ENCODE measurements around the gene TPO.
"Not testable (repeated sequence)": the region's sequence is repeated elsewhere in the genome, so short reads cannot be mapped to it uniquely, and the experiment has no call there.

The TPO gene

DNA sequence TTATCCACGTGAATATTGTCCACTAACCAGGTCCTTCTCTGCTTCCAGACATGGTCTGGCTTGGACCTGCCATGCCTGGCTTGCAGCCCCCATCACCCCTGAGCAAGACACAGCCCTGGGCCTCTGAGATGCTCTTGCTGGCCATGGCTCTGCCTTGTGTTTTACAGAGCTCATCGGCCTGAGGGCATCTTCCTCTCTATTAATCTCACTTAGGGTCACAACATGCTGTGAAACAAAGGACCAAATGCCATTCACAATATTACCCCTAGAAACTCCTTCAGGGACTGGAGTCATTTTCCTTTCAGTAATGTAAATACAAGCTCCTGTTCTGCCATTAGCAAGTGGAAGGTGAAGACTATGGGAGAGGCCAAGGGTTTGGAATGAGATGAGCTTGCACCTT, 6.8 kb upstream of the TPO start:
- DNase-seq, result no peak

DNA sequence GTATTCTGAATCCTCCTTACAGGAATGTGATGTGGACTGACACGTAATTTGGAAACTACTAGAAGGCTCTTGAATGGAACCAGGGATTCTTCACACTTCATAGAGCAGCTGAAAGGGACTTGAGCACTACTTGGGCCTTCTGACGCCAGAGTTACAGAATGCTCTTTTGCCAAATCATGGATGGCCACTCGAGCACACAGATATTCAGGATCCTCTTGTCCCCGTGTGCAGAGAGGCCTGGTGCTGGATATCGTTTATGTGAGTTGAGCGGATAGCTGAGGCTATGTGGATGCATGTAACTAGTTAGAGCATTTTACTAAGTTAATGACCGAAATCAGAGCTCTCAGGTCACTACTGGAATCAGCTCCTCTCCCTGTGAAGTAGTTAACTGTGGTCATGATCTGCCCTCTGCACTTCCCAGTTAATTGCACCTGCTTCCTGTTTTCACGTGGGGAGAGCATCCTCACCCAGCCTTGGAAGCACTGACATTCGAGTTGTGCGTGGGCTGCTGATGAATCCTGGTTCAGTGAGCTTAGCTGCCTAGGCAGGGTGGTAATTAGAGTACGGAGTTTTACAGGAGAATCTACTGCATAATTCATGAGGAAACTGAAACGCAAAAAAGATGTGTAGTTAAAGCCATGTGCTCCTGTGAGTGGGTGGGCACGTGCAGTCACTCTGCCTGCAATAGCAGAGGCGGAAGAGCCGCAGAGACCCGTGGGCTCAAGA, 5.2 kb upstream of the TPO start:
- no peak for DNase-seq

DNA sequence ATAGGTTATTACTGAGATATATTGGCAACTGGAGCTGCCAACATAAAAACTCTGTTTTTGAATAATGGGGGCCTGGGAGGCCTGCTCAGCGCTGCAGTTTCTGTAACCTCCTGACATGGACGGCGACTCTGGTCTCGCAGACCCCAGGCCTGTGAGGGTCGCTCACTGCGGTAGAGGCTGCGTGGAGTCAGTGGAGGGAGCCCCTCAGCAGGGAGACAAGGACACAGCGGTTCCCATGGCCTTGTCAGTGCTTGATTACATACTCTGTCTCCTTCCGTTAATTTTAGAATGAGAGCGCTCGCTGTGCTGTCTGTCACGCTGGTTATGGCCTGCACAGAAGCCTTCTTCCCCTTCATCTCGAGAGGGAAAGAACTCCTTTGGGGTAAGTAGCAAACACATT, 858 bp downstream of the TPO start:
- DNase-seq, result no peak

DNA sequence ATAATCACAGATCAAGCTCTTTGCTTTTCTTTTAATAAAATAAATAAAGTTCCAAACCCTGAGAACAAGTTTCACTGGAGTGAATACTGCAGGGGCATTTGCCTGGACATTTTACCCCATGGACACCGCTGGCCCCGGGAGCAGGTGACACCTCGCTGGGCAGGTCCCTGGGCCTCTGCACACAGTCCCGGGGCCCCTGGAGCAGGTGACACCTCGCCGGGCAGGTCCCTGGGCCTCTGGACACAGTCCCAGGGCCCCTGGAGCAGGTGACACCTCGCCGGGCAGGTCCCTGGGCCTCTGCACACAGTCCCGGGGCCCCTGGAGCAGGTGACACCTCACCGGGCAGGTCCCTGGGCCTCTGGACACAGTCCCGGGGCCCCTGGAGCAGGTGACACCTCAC, 1.6 kb downstream of the TPO start:
- not testable (repeated sequence) for DNase-seq

DNA sequence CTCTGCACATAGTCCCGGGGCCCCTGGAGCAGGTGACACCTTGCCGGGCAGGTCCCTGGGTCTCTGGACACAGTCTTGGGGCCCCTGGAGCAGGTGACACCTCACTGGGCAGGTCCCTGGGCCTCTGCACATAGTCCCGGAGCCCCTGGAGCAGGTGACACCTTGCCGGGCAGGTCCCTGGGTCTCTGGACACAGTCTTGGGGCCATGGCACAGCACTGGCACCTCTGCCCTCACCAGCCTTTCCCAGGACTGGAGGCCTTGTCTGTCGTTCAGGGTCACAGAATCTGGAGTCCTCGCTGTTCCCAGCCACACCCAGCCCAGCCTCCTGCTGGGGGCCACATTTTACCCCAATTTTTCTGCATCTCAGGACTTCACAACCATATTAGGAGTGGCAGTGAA, 2.2 kb downstream of the TPO start:
- DNase-seq, result no peak

DNA sequence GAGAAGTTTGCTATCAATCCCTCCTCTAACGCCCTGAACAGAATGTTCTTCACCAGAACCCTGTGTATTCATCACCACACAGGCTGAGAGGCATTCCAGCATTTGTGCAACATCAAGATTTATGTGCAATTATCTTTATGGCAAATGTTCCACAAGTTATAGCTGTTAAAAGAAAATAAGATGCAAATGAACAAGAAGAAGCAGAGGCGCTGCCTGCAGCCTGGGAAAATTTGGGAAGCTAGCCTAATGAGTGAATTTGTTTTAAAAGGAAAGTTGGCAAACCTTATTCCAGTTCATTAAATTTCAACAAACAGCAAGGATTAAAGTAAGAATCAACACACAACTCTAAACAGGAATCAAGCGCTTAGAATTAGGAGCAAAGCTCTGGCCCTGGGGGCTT, 5.3 kb downstream of the TPO start:
- DNase-seq, result no peak

DNA sequence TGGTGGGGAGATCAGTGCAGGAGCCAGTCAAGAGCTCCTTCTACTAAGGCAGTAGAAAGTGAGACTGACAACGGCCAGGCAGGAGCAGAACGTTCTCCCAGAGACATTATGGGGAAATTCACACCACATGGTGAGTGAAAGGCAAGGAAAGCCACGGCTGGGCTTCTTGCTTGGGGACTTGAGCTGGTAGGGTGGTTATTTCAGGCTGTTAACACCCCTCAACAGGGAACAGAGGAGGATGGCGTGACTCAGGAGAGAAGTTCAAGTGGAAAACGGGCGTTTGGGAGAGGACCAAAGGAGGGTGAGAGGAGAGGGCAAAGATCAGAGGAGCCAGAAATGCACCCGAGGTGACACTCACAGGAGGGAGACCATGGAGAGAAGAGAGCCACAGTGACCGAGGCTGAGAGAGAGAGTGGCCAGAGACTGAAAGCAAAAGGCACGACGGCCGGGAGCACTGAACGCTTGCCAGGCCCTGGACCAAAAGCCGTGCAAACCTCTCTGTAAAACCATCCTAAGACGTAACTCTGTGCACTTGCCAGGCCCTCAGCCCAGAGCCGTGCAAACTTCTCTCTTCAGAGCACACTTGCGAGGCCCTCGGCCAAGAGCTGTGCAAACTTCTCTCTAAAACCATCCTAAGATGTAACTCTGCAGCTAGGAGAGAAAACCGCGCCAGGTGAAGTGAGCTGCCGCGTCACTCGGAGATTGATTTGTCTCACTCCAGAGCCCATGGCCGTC, 7.7 kb downstream of the TPO start:
- no peak for DNase-seq

DNA sequence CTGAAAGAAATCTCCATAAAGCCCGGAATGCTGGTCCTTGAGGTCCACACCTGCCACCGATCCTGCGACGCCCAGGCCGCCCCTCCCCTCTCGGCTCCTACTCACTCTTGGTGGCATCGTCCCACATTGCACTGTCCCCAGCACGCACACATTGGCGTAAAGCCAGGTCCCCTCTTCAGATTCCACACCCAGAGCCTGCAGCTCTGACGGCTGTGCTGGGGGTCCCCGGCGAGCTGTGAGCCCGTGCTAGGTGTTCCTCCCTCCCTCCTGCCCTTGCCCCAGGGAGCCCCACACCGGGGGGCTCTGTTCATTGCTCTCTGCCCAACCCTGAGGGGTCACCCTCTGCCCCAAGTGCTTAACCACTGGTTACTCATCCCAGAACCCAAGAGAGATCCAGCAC, 8.5 kb downstream of the TPO start:
- DNase-seq, result no peak

DNA sequence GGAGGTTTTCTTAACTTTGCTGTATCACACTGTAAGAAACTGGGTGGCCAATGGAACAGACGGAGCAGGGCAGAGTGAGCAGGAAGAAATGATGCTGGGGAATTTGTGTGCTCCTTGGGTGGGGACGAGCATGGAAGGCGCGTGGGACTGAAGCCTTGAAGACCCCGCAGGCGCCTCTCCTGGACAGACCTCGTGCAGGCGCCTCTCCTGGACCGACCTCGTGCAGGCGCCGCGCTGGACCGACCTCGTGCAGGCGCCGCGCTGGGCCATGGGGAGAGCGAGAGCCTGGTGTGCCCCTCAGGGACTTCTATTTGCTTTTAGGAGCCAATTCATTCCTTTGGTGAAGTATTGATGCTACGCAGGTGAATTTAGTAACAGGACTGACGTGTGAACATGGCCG, 8.9 kb downstream of the TPO start:
- no peak for DNase-seq

DNA sequence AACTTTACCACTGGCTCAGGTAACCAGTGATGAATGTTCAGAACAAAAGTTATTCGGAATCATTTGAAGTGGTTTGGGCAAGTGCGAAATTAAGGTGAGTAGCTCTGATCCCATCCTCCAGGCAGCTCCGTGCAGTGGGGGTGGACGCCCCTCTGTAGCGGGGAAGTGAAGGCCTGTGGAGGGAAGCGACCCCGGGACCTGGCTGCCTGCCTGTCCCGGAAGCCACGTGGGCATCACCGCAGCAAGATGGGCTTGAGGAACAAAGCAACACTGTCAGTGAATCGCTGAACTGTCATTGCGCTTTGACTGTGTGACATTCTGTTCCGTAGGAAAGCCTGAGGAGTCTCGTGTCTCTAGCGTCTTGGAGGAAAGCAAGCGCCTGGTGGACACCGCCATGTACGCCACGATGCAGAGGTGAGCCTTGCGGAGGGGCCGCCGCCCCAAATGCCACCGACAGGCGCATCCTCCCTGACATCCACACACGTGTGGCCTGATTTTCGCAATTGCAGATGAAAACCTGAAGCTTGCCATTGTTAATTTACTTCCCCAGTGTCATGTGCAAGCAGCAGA, 9.5 kb downstream of the TPO start:
- DNase-seq, result no peak

DNA sequence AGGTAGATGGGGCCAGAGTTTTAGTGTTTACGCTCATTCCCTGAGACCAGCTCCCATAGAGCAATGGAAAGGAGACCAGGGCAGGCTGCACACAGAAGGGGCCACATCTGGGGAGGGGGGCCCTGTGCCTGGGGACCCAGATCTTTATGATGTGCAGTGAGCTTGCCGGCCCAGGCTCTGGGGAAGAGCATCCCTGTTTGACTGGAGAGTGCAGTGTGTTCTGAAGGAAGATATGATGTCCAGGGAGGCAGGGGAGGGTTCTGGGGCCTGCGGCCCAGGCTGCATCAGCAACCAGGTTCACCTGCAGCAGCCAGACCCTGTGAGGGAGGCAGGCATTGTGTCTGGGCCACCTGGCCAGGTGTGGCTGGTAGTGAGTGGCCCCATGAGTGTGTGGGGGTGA, 13.8 kb downstream of the TPO start:
- no peak for DNase-seq

DNA sequence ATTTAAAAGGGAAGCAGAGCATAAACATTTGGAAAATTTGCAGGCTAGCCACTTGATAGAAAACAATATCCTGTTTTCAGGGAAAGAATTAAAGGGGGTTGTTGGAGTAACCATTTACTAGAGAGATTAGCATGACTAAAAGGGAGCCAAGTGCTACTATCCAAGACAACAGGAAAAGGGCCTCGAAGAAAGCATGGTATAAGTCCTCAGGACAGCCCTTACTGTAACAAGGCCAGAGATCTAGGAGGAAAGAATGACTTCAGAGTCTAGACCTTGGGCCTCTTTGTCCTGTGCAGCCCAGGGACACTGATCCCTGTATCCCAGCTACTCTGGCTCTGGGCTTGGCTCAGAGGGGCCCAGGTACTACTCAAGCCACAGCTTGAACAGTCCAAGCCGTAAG, 16.6 kb downstream of the TPO start:
- DNase-seq, result no peak

DNA sequence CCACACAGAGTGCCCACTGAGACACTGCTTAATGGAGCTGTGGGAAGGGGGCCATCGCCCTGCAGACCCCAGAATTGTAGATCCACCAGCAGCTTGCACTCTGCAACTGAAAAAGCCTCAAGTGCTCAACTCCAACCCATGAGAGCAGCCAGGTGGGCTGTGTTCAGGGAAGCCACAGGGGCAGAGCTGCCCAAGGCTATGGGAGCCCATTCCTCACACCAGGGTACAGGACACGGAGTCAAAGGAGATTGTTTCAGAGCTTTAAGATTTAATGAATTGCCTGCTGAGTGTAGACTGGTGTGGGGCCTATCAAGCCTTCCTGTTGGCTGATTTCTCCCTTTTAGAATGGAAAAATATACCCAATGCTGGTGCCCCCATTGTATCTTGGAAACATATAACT, 17.2 kb downstream of the TPO start:
- no peak for DNase-seq

DNA sequence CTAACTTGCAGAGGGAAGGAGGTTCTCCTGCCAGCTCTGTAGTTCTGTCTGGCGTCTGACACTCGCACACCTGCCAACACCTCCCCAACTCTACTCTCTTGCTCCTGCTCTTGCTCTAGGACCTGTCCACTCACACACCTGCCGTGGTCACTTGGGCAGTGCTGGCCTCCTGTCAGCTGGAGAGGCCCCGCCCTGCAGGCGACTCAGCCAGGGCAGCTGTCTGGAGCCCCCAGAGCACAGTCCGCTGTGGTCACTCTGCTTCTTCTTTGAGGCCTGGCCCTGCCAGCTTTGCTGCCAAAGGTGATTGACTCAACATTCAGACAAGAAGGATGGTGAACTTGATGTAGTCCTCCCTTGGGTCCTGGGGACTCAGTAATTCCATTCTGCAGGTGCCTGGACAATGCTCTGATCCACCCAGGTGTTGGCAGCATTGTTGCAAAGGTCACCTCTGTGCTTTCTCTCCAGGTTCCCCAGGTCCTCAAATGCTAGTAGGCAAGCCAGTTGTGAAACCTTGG, 18.7 kb downstream of the TPO start:
- DNase-seq, result no peak

DNA sequence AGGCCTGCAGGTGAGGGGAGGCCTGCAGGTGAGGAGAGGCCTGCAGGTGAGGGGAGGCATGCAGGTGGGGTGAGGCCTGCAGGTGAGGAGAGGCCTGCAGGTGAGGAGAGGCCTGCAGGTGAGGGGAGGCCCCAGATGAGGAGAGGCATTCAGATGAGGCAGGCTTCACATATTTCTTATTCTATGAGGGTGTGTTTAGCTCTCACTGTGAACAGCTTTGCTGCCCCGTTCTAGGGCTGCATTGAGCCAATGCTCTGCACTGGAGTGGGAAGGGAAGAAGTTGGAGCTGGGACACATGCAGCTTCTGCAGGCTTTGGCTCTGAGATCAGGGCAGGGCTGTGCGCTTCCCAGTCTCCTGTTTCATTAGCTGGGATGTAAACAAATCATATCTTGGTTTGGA, 19.5 kb downstream of the TPO start:
- no peak for DNase-seq

DNA sequence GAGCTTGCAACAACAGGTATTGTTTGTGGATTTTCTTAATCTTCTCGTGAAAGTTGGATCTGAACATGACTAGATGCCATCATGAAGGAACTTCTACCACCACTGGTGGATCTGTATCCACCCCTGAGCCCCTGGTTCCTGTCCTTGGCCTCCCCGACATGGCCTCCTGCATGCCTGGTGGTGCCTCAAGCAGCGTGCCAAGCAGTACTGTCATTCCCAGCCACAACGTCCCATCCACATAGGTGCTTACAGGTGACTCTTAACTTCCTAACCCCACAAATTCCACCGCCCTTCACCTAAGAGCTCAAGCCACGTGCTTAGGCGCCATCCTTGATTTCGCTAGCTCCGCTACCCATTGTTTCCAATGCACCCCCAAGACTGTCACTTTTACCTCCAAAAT, 23.1 kb downstream of the TPO start:
- no peak for DNase-seq

DNA sequence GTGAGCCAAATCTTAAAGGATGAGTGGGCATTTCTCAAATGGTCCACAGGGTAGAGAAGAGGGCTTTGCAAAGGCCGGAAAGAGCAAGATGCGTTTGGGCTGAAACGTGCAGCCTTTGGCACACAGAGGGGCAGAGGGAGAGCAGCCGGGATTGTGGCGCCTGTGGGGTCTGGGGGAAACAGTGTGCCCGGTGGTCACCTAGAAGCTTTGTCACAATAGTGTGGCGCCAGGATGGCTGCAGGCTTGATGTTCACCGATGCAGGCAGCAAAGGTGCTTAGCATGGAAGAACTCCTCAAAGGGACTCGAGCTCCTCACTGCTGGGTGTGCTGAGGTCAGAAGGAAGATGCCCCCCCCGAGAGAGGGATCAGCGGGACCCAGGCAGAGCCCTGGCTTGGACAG, 23.8 kb downstream of the TPO start:
- DNase-seq, result no peak

DNA sequence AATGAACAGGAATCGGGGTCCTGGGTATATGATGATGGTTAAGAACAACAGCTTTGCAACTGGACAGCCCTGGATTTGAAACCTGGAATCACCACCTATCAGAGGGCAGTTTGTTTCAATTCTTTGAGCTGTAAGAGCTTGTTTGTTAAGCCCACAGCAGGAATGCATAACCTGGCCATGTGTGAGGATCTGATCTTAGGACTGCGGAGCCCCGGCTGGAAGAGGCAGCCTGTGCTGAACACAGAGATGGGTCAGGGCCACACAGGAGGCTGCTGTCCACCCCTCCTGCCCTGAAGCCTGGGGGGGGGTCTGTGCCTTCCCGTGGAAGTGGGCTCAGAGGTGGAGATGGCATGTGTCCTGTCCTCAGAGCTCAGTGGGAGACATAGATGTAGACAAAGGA, 24.3 kb downstream of the TPO start:
- DNase-seq, result no peak

DNA sequence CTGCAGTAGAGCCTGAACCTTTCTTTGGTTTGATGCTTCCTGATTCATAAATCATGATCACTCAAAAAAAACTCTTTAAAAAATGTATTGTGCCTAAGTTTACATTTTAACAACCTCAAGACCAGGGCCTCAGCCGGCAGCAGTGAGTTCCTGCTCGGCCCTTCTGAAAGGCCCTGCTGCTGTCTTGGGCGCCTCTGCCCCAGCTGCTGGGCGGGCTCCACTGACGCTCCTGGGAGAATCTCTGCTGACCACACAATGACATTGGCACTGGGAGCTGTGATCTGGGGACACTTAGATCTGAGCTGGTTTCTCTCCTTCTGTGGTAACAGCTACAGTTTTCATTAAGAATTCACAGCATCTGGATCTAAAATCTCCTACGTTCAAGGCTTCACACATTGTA, 25.7 kb downstream of the TPO start:
- DNase-seq, result no peak

DNA sequence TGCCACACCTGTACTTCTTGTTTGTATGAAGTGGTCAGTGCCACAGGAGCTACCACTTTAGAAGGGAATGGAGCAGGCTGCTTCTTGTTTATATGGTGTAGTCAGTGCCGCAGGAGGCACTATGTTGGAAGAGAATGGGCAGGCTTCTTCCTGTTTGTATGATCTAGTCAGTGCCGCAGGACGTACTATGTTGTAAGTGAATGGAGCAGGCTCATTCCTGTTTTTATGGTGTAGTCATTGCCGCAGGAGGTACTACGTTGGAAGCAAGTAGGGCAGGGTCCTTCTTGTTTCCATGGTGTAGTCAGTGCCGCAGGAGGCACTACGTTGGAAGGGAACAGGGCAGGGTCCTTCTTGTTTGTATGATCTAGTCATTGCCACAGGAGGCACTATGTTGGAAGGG, 27.3 kb downstream of the TPO start:
- DNase-seq, result no peak

DNA sequence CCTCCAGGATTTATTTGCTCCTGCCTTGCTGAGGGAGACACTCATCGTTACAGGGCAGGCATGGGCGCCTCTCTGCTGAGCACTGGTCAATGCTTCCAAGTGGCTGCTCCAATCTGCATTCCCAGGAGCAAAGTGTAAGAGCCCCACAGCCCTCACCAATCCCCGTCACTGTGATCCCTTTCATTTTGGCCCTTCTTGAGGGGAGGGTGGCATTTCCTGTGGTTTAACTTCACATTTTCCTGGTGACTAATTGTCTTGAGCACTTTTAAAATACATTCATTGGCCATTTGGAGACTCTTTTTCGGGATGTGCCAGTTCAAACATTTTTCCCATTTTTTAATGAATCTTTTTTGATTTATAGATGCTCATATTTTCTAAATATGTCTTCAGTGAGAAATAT, 33.0 kb downstream of the TPO start:
- DNase-seq, result no peak

DNA sequence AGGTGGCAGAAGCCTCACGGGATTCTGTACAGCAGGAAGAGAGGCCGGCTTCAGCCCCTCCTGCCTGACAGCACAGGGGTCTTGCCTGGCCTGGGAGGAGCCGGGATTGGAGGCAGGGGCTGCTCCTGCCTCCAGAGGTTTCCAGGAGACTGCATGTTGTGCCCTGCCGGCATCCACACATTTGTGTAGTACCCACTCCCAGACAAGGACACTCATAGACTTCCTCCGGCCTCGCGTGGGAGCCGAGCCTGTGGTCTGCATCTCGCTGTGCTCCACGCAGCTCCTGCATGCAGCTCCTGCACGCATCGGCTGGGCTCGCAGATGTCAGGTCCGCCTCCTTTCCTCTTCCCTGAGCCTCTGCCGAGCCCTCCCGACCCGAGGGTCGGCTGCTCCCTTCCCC, 34.7 kb downstream of the TPO start:
- no peak for DNase-seq

DNA sequence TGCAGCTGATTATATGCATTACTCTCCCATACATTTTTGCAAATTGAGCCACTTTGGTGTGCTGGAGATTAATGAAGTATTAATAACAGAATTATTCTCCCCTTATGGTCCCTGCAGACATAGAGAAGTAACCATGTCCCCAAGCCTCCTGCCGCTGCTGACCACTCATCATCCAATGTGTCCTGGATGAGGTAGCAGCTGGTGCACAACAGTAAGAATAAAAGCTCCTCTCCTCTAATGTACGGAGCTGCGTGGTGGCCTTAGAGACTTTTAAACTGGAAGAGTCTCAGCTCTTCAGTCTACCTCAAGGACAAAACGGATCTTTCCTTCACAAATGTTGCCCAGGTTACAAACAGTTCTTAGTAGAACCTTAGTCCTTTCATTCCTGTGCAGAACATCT, 37.7 kb downstream of the TPO start:
- DNase-seq, result no peak

DNA sequence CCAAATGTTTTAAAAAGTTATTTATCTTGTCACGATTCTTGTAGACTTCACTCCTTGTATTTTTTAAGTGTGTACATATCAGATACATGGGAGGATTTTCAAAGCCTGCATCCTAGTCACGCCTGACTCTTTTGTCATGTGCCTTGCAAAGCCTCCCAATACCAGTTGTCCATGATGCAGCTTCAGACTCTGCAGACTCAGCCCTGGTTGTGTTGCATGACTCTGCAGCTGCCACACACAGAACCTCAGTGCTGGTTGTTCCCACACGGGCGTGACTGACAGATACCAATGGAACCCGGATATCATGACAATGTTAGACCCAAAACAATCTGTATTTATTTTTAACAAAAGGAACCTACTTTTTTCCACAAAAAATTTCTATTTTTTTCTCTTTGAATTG, 38.2 kb downstream of the TPO start:
- no peak for DNase-seq

DNA sequence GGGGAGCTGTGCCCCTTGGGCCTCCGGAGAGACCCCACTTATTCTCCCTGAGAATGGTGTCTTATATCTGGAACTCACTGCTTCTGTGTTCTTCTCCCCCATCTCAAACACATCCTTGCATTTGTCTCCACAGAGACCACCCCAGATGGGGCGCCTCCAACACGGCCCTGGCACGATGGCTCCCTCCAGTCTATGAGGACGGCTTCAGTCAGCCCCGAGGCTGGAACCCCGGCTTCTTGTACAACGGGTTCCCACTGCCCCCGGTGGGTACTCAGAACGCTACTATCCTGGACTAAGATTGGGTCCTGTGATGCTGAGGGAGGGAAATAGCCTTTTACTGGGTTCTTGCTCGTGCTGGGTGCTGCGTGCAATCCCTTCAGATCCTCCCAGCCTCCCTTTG, 40.3 kb downstream of the TPO start:
- no peak for DNase-seq

All from MV-4-11 (cell line).